Thoracic aorta (tissue), 2 donors: ENCODE measurements around the gene ITGB6. TPM values are rescaled to one million over a fixed set of nuclear protein-coding genes. Genes with fewer than 3 reads are reported as not detected.
"Not testable (repeated sequence)": the region's sequence is repeated elsewhere in the genome, so short reads cannot be mapped to it uniquely, and the experiment has no call there.

Experiments used
- ATAC-seq: fragments of 150-250 bp; one replicate; pipeline ENCODE4 v1.8.0; 2017; ENCODE audit warnings: low read depth; ENCODE audit not compliant: insufficient number of reproducible peaks, low FRiP score
- DNase-seq: peaks from one replicate; pipeline ENCODE4 v3.0.0-alpha.2; 2020; ENCODE audit warnings: low spot score
- H3K27ac ChIP-seq, 2 donors: fragments of 200-600 bp; sonication (generic); 1 replicate in 1 of 2; 2 replicates in 1 of 2; pipeline ENCODE4 v1.5.1; 2016; ENCODE audit warnings: mild to moderate bottlenecking in 2 of 2, moderate library complexity in 2 of 2
- H3K27me3 ChIP-seq: fragments of 200-600 bp; sonication (generic); replicated peaks from 2 replicates; pipeline ENCODE4 v1.6.0; 2016; ENCODE audit warnings: mild to moderate bottlenecking; ENCODE audit not compliant: insufficient read depth
- H3K36me3 ChIP-seq: fragments of 200-600 bp; sonication (generic); one replicate; pipeline ENCODE4 v1.5.1; 2016
- H3K4me1 ChIP-seq, 2 donors: fragments of 200-600 bp; sonication (generic); 1 replicate in 1 of 2; 2 replicates in 1 of 2; pipeline versions ENCODE4 v1.5.1 to v1.6.0; 2016; ENCODE audit warnings: low read depth in 2 of 2, mild to moderate bottlenecking in 1 of 2; ENCODE audit not compliant: control insufficient read depth in 1 of 2
- H3K4me3 ChIP-seq: fragments of 200-600 bp; sonication (generic); 2 replicates; pipeline ENCODE4 v1.5.1; 2016; ENCODE audit warnings: mild to moderate bottlenecking
- H3K9me3 ChIP-seq: fragments of 200-600 bp; sonication (generic); 2 replicates; pipeline ENCODE4 v1.5.1; 2016
- total RNA-seq, 2 donors: library from RNA; depleted of rRNA; stranded (reverse); fragments of >200 nt; gene quantifications; one replicate each; pipeline versions ENCODE4 v1.1.0 to v1.2.3, GENCODE V29; 2016
- TF ChIP-seq, protein P1 (sequence below): fragments of 200-600 bp; sonication (generic); IDR thresholded peaks from one replicate; pipeline ENCODE4 v1.5.1; 2019; ENCODE audit warnings: antibody characterized with exemption

Gene ITGB6
- total RNA-seq, 2 donors from 2014 or later = 0.99 TPM; not detected in 1

DNA sequence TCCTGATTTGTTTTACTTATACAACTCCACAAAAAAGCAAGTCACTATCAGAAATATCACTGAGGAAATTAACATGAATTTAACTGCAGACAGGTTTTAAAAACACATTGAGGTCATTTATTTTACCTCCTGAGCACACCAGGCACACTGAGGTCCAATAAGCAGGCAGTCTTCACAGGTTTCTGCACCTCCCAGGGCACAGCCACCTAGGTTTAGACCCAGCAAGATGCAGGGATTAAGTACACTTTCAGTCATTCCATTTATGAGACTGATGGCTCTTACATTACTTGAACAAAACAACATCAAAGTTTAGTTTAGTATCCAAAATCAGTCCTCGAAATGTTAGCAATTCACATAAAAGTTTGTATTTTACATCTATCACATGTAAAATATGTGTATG is 1.0 kb downstream of the ITGB6 start:
- ATAC-seq = no peak
- no peaks in the 10 kb centered on the region for H3K27me3 ChIP-seq

DNA sequence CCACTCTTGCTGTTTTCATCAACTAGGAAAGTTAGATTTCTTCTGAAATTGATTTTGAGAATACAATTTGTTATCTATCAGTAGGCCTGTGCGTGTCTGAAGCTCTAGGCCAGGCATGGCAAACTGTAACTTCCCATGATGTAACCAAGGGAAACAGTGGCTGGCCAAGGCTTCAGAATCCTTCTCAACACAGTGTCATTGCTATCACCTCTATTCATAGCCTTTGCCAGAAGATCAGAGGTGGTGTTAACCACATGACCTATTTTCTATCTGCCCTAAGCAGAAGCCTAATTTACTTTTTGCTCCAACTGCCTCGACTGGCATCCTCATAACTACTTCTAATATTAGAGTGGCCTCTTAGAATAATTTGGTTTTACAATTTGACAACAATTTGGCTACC is 2.5 kb downstream of the ITGB6 start:
- Histone ChIP-seq H3K4me3 (no peak overlapping the region), H3K27ac (no peak overlapping the region), H3K9me3 (no peaks in the 10 kb centered on the region), H3K4me1 (no peaks in the 10 kb centered on the region), H3K36me3 (no peaks in the 10 kb centered on the region), H3K27me3 (no peaks in the 10 kb centered on the region)
- TF ChIP-seq, protein P1, sequence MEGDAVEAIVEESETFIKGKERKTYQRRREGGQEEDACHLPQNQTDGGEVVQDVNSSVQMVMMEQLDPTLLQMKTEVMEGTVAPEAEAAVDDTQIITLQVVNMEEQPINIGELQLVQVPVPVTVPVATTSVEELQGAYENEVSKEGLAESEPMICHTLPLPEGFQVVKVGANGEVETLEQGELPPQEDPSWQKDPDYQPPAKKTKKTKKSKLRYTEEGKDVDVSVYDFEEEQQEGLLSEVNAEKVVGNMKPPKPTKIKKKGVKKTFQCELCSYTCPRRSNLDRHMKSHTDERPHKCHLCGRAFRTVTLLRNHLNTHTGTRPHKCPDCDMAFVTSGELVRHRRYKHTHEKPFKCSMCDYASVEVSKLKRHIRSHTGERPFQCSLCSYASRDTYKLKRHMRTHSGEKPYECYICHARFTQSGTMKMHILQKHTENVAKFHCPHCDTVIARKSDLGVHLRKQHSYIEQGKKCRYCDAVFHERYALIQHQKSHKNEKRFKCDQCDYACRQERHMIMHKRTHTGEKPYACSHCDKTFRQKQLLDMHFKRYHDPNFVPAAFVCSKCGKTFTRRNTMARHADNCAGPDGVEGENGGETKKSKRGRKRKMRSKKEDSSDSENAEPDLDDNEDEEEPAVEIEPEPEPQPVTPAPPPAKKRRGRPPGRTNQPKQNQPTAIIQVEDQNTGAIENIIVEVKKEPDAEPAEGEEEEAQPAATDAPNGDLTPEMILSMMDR = no peak
- ATAC-seq (no peak), DNase-seq (no peak)

More for the DNA sequence above, 1.0 kb downstream of the ITGB6 start:
- no peaks in the 10 kb centered on the region for H3K9me3 ChIP-seq
- no peaks in the 10 kb centered on the region for H3K36me3 ChIP-seq
- no peak for DNase-seq
- TF ChIP-seq, protein P1 = no peak
- H3K4me3 ChIP-seq = no peak overlapping the region
- no peaks in the 10 kb centered on the region for H3K4me1 ChIP-seq
- H3K27ac ChIP-seq = no peak overlapping the region

DNA sequence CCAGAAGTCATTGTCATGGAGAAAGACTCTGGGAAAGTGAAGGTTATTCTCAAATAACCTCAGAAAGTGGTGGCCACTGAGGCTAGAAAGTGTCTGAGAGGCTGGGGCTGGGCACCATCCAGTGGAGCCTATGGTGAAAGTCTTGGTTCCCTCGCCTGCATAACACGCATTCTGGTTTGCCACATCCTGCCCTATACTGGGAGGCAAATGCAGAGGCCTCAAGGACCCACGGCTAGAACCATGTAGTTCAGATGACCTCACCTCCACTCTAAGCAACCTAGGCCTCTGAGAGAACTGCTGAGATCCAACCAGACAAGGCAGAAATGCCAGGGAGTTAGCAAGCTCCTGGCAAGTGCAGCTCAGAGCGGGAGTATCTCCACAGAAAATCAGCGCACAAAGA is 5.1 kb downstream of the ITGB6 start:
- DNase-seq (no peak), ATAC-seq (no peak)
- H3K36me3 ChIP-seq = no peaks in the 10 kb centered on the region
- TF ChIP-seq, protein P1 = no peak
- no peak overlapping the region for H3K27ac ChIP-seq
- H3K27me3 ChIP-seq = no peaks in the 10 kb centered on the region
- no peaks in the 10 kb centered on the region for H3K9me3 ChIP-seq
- no peak overlapping the region for H3K4me3 ChIP-seq
- no peaks in the 10 kb centered on the region for H3K4me1 ChIP-seq

DNA sequence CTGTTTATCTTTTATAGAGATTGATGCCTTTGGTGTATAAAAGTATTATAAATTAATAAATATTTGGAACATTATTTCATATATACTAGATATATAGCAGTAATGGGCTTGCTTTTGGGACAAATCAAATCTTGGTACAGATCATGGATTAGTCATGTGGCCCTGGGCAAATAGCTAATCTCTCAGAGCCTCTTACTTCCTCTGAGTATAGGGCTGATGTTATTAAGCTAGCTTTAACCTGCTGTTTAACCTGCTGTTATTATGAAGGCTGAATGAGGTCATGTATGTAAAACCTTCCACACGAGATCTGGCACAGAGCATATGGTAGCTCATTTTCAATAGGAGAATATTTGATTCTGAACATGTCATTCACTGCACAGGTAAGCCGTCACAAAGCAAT is 5.7 kb downstream of the ITGB6 start:
- H3K4me1 ChIP-seq = no peaks in the 10 kb centered on the region
- no peak overlapping the region for H3K4me3 ChIP-seq
- H3K27ac ChIP-seq = no peak overlapping the region
- H3K36me3 ChIP-seq = no peaks in the 10 kb centered on the region
- no peaks in the 10 kb centered on the region for H3K27me3 ChIP-seq
- no peaks in the 10 kb centered on the region for H3K9me3 ChIP-seq
- TF ChIP-seq, protein P1 = no peak
- DNase-seq = no peak
- ATAC-seq = no peak

DNA sequence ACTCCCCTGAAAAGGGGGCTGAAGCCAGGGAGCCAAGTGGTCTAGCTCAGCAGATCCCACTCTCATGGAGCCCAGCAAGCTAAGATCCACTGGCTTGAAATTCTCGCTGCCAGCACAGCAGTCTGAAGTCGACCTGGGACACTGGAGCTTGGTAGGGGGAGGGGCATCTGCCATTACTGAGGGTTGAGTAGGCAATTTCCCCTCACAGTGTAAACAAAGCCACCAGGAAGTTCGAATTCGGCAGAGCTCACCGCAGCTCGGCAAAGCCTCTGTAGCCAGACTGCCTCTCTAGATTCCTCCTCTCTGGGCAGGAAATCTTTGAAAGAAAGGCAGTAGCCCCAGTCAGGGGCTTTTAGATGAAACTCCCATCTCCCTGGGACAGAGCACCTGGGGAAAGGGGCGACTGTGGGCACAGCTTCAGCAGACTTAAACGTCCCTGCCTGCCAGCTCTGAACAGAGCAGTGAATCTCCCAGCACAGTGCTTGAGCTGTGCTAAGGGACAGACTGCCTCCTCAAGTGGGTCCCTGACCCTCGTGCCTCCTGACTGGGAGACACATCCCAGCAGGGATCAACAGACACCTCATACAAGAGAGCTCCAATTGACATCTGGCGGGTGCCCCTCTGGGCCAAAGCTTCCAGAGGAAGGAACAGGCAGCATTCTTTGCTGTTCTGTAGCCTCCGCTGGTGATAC is 18.8 kb downstream of the ITGB6 start:
- H3K4me3 ChIP-seq = peak overlapping the region; percentile 54
- DNase-seq, H3K36me3 ChIP-seq, ATAC-seq, H3K9me3 ChIP-seq, H3K4me1 ChIP-seq, H3K27me3 ChIP-seq, H3K27ac ChIP-seq: not testable (repeated sequence)

DNA sequence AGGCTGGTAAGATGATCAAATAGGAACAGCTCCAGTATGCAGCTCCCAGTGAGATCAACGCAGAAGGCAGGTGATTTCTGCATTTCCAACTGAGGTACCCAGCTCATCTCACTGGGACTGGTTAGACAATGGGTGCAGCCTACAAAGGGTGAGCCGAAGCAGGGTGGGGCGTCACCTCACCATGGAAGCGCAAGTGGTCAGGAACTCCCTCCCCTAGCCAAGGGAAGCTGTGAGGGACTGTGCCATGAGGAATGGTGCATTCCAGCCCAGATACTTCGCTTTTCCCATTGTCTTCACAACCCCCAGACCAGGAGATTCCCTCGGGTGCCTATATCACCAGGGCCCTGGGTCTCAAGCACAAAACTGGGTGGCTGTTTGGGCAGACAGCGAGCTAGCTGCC is 19.4 kb downstream of the ITGB6 start:
- not testable (repeated sequence) for H3K9me3 ChIP-seq, H3K27me3 ChIP-seq, H3K36me3 ChIP-seq, H3K27ac ChIP-seq, ATAC-seq, H3K4me1 ChIP-seq, DNase-seq
- peak overlapping the region; percentile 54 for H3K4me3 ChIP-seq
